K562 (cell line): ENCODE results near the gene ADAMTSL3. TPM values are rescaled to one million over a fixed set of nuclear protein-coding genes. Genes with fewer than 3 reads are reported as not detected.

Source experiments
- ATAC-seq: fragments of 200-7000 bp; cut with Tn5 transposase; 3 replicates; pipeline ENCODE4 v1.9.1; 2020; ENCODE audit warnings: moderate library complexity
- BruUV-seq: library from RNA; stranded (reverse); fragments of 400-500 nt; replicated peaks from 2 replicates; lab custom pipeline; 2021; lab: Mats Ljungman, UMichigan
- CTCF ChIA-PET: fragments of 300-600 bp; formaldehyde crosslinking; extraction: SDS; loops from one replicate; lab custom pipeline; 2021; ENCODE audit warnings: low intra/inter-chr PET ratio; lab: Yijun Ruan, JAX
- POLR2A ChIA-PET: fragments of 300-600, 350-650 bp; sonication (Branson Sonifier 250); formaldehyde crosslinking; extraction: SDS; loops from one replicate; lab custom pipeline; 2021; ENCODE audit warnings: antibody characterized with exemption, inconsistent platforms; lab: Yijun Ruan, JAX
- DNase-seq, 4 experiments: peaks; one replicate each; pipeline versions ENCODE4 v3.0.0 to v3.0.0-alpha.2; 2011 to 2018; ENCODE audit warnings: low spot score in 3 of 4, mixed read lengths in 3 of 4; ENCODE audit errors: extremely low read depth in 1 of 4
- FAIRE-seq: peaks from 2 replicates; lab custom pipeline; 2011; peaks lifted over from hg19 to GRCh38; lab: Jason Lieb, UNC
- H2AFZ ChIP-seq: 2 replicates; pipeline ENCODE4 v1.6.0; 2011; ENCODE audit warnings: low read depth, low read length, control low read depth, inconsistent platforms
- H3K27ac ChIP-seq: fragments of 200-600 bp; 3 replicates; pipeline ENCODE4 v1.8.0; 2011; ENCODE audit warnings: low read depth, mild to moderate bottlenecking, control low read depth, inconsistent platforms, low read length, moderate library complexity, mixed read lengths; ENCODE audit errors: extremely low read depth
- H3K27me3 ChIP-seq, 2 experiments: fragments of 300-600 bp in 1 of 2; 2 replicates in 1 of 2; 3 replicates in 1 of 2; pipeline versions ENCODE4 v1.6.0 to v1.8.0; 2011; ENCODE audit warnings: inconsistent platforms in 2 of 2, low read length in 2 of 2, mild to moderate bottlenecking in 1 of 2, mixed read lengths in 1 of 2, moderate library complexity in 1 of 2; ENCODE audit not compliant: control insufficient read depth in 2 of 2, insufficient read depth in 2 of 2
- H3K36me3 ChIP-seq: fragments of 300-600 bp; 3 replicates; pipeline ENCODE4 v1.8.0; 2011; ENCODE audit warnings: mild to moderate bottlenecking, low read length, inconsistent platforms; ENCODE audit not compliant: control insufficient read depth, insufficient read depth
- H3K4me1 ChIP-seq, 2 experiments: fragments of 200-600 bp in 1 of 2; replicated peaks in 1 of 2; 2 replicates in 1 of 2; 3 replicates in 1 of 2; pipeline versions ENCODE4 v1.5.1 to v1.8.0; 2011; ENCODE audit warnings: inconsistent platforms in 2 of 2, low read length in 2 of 2, mild to moderate bottlenecking in 1 of 2, mixed read lengths in 1 of 2, moderate library complexity in 1 of 2; ENCODE audit not compliant: control insufficient read depth in 2 of 2, insufficient read depth in 2 of 2
- H3K4me2 ChIP-seq: 2 replicates; pipeline ENCODE4 v1.6.1; 2011; ENCODE audit warnings: low read length, control low read depth, inconsistent platforms, mixed read lengths; ENCODE audit not compliant: insufficient read depth
- H3K4me3 ChIP-seq: fragments of 200-600 bp; sonication (generic), shearing (Covaris generic); 2 replicates; pipeline ENCODE4 v1.5.1; 2016; ENCODE audit warnings: control low read depth, inconsistent platforms
- H3K79me2 ChIP-seq: fragments of 200-600 bp; 3 replicates; pipeline ENCODE4 v1.8.0; 2011; ENCODE audit warnings: low read length, inconsistent platforms; ENCODE audit not compliant: control insufficient read depth, insufficient read depth
- H3K9ac ChIP-seq, 2 experiments: 2 replicates each; pipeline versions ENCODE4 v1.6.0 to v1.6.1; 2011; ENCODE audit warnings: low read depth in 2 of 2, low read length in 2 of 2, control low read depth in 1 of 2, inconsistent platforms in 1 of 2, mild to moderate bottlenecking in 1 of 2, mixed read lengths in 1 of 2; ENCODE audit not compliant: insufficient read depth in 1 of 2
- H3K9me1 ChIP-seq: one replicate; pipeline ENCODE4 v1.6.0; 2011; ENCODE audit warnings: inconsistent platforms, mild to moderate bottlenecking, low read length, moderate library complexity; ENCODE audit not compliant: control insufficient read depth, insufficient read depth
- H3K9me3 ChIP-seq: replicated peaks from 2 replicates; pipeline ENCODE4 v1.5.1; 2011; ENCODE audit warnings: low read depth, low read length, inconsistent platforms; ENCODE audit not compliant: control insufficient read depth, insufficient read depth
- H4K20me1 ChIP-seq: replicated peaks from 2 replicates; pipeline ENCODE4 v1.6.1; 2011; ENCODE audit warnings: low read length, inconsistent platforms, mixed read lengths; ENCODE audit not compliant: control insufficient read depth, insufficient read depth
- DLX4 ChIP-seq: fragments of 250-450 bp; sonication (Bioruptor Pico); IDR thresholded peaks from 2 replicates; pipeline ENCODE4 v1.6.1; 2021; ENCODE audit warnings: mild to moderate bottlenecking
- NCOA4 ChIP-seq: fragments of 450-650 bp; IDR thresholded peaks from 2 replicates; pipeline ENCODE4 v1.6.1; 2018; ENCODE audit warnings: mild to moderate bottlenecking; ENCODE audit not compliant: partially characterized antibody
- PHF20 ChIP-seq: fragments of 450-650 bp; IDR thresholded peaks from 2 replicates; pipeline ENCODE4 v1.6.1; 2018; ENCODE audit not compliant: partially characterized antibody
- SAP30 ChIP-seq: fragments of 200-600 bp; sonication (generic); IDR thresholded peaks from 2 replicates; pipeline ENCODE4 v1.6.1; 2012; ENCODE audit warnings: borderline replicate concordance, low read depth, mild to moderate bottlenecking, moderate library complexity, low read length, control low read depth, inconsistent platforms; ENCODE audit not compliant: insufficient read depth, poor library complexity, severe bottlenecking
- TCF7L2 ChIP-seq: fragments of 150-350 bp; IDR thresholded peaks from 2 replicates; pipeline ENCODE4 v1.6.1; 2016; ENCODE audit warnings: low read depth, mild to moderate bottlenecking, low read length, moderate library complexity
- YY1 ChIP-seq, 3 experiments: IDR thresholded peaks; 2 replicates each; pipeline ENCODE4 v1.6.1; 2011; ENCODE audit warnings: low read length in 2 of 3, mild to moderate bottlenecking in 2 of 3, moderate library complexity in 2 of 3, borderline replicate concordance in 1 of 3, control low read depth in 1 of 3, low read depth in 1 of 3; ENCODE audit not compliant: insufficient read depth in 3 of 3, insufficient replicate concordance in 2 of 3, control insufficient read depth in 1 of 3, insufficient read length in 1 of 3; ENCODE audit errors: extremely low read depth in 1 of 3
- ZBTB43 ChIP-seq: sonication (generic); formaldehyde crosslinking; IDR thresholded peaks from 2 replicates; pipeline ENCODE4 v1.8.0; 2023; ENCODE audit warnings: mild to moderate bottlenecking, missing genetic modification reagents
- ZNF280A ChIP-seq: fragments of 450-650 bp; IDR thresholded peaks from 2 replicates; pipeline ENCODE4 v1.6.1; 2018; ENCODE audit warnings: mild to moderate bottlenecking, low read depth; ENCODE audit not compliant: partially characterized antibody
- whole genome bisulfite sequencing: fragments of 100-300 bp; shearing (Covaris generic); methylation state at CpG from one replicate; pipeline ENCODE4 v1.1.6; 2016; ENCODE audit warnings: low coverage, mixed read lengths; ENCODE audit not compliant: insufficient coverage; ENCODE audit errors: missing lambda C conversion rate; 5-methylcytosine and 5-hydroxymethylcytosine counted together
- in situ Hi-C: fragments of 300-500 bp; cut with MboI; formaldehyde crosslinking; loops from 4 replicates; pipeline ENCODE4 v1.15.0; 2018; ENCODE audit warnings: inconsistent platforms, mixed read lengths
- intact Hi-C: fragments of 100-400 bp; cut with micrococcal nuclease; formaldehyde crosslinking; loops from 2 replicates; pipeline ENCODE4 v1.14.2; 2022
- polyA plus RNA-seq, 8 experiments: library from polyadenylated mRNA; depleted of rRNA in 4 of 8; stranded (reverse) in 5 of 8; unstranded in 3 of 8; fragments of >200 nt; fragmentation: Nextera tagmentation in 2 of 8; fragmentation: Illumina TruSeq in 1 of 8; extraction: Ambion mirVana in 2 of 8; extraction: Trizol in 1 of 8; gene quantifications; 2 replicates each; pipeline versions ENCODE4 v1.2.1 to v1.2.3, GENCODE V29; 2011 to 2014; ENCODE audit warnings: inconsistent platforms in 1 of 8, missing spikeins in 1 of 8
- total RNA-seq, 7 experiments: library from RNA; depleted of rRNA in 6 of 7; stranded (reverse); fragments of >200 nt in 6 of 7; fragmentation: Illumina TruSeq in 2 of 7; extraction: Trizol in 2 of 7; gene quantifications; 2 replicates each; pipeline versions ENCODE4 v1.2.1 to v1.2.3, GENCODE V29; 2011 to 2021; ENCODE audit warnings: low replicate concordance in 1 of 7

Gene ADAMTSL3
- total and polyA plus RNA-seq, 9 of the 15 experiments (the other 6 are each of a cell fraction or from before 2014, with no cell fraction given): 0.01 to 0.18 (median 0.07) TPM; not detected in 3

- no peak overlapping the region for H3K4me2 ChIP-seq
- no peaks in the 10 kb centered on the region for H3K36me3 ChIP-seq
- no peak overlapping the region for H3K4me3 ChIP-seq
- no peak overlapping the region for H3K9ac ChIP-seq
- no peak overlapping the region for H2AFZ ChIP-seq
- ChIA-PET POLR2A (no interaction called here), CTCF (no interaction called here)
- H3K27me3 ChIP-seq: peaks cover 0 to 8% of the 10 kb centered on the region in 2 experiments; a peak in 2 of 5 replicates
- in situ Hi-C loops: no loop called here
- H3K9me1 ChIP-seq: no peaks in the 10 kb centered on the region
- DNase-seq (no peak), ATAC-seq (no peak), FAIRE-seq (no peak)
- TF ChIP-seq TCF7L2 (no peak), DLX4 (CRISPR knock-in tag) (no peak), ZBTB43 (CRISPR knock-in tag) (no peak)
- BruUV-seq: no TSS peak
- H3K4me1 ChIP-seq: no peaks in the 10 kb centered on the region; a peak in 1 of 5 replicates
- H3K9me3 ChIP-seq: no peaks in the 10 kb centered on the region
- no peak overlapping the region for H3K27ac ChIP-seq
- intact Hi-C loops: no loop called here
- H4K20me1 ChIP-seq: no peaks in the 10 kb centered on the region
- H3K79me2 ChIP-seq: no peaks in the 10 kb centered on the region
Observed at GRCh38 chr15:83984601-83985000, 330.7 kb downstream of the ADAMTSL3 start.

- ChIA-PET CTCF (no interaction called here), POLR2A (interaction anchor here (0.7 kb wide), 1 partner anchor 42 kb away, joined by 3 read pairs; no protein-coding TSS in a partner anchor)
- no peaks in the 10 kb centered on the region for H3K79me2 ChIP-seq
- H3K27ac ChIP-seq: no peak overlapping the region
- H4K20me1 ChIP-seq: no peaks in the 10 kb centered on the region; the same call in 1 of the 2 replicates
- H3K4me3 ChIP-seq: no peak overlapping the region
- H2AFZ ChIP-seq: no peak overlapping the region
- in situ Hi-C loops: no loop called here
- 2% methylated on average over 5 of the region's 5 CpGs for WGBS
- H3K9me3 ChIP-seq: no peaks in the 10 kb centered on the region
- FAIRE-seq: no peak
- H3K4me2 ChIP-seq: no peak overlapping the region
- no TSS peak for BruUV-seq
- H3K36me3 ChIP-seq: no peaks in the 10 kb centered on the region
- H3K27me3 ChIP-seq: 0 out of 5 replicates have a peak, but pooled peaks cover 0 to 4% of the 10 kb centered on the region in 2 experiments
- H3K9me1 ChIP-seq: no peaks in the 10 kb centered on the region
- intact Hi-C loops: no loop called here
- no peaks in the 10 kb centered on the region for H3K4me1 ChIP-seq
- no peak overlapping the region for H3K9ac ChIP-seq
- DNase-seq: no peak
- ATAC-seq: no peak
- TF ChIP-seq PHF20: no peak
- TF ChIP-seq YY1 (IDR thresholded peaks at IDR 0.05; ENCODE audit: borderline replicate concordance in 1 of 3, control insufficient read depth in 1 of 3, extremely low read depth in 1 of 3, insufficient read depth in 3 of 3, insufficient read length in 1 of 3, insufficient replicate concordance in 2 of 3, low read depth in 1 of 3, low read length in 2 of 3): no peak
- TF ChIP-seq ZNF280A: no peak
- no peak for TF ChIP-seq SAP30
- TF ChIP-seq NCOA4: no peak
Observed at GRCh38 chr15:83991163-83991562, 337.2 kb downstream of the ADAMTSL3 start.
